ENCODE data around the gene GBA3.

GBA3 gene

DNA sequence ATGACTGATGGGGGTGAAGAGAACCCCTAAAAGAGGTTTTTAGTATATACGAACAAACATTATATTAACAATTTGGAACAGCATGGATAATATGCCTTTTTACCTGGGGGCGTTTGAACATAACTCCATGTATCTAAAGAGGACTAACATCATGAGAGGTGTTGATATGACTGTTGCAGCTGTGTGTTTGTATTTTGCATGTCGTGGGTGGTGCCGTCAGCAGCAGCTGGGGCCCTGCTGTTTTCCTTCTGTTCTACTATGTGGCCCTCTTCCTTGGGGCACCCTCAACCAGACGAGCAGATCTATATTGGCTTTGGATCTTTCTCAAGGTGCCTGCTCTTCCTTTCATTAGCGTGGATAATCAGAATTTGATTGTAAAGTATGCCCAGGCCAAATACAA, 11.2 kb downstream of the GBA3 start:
- DNase-seq, result no peak

DNA sequence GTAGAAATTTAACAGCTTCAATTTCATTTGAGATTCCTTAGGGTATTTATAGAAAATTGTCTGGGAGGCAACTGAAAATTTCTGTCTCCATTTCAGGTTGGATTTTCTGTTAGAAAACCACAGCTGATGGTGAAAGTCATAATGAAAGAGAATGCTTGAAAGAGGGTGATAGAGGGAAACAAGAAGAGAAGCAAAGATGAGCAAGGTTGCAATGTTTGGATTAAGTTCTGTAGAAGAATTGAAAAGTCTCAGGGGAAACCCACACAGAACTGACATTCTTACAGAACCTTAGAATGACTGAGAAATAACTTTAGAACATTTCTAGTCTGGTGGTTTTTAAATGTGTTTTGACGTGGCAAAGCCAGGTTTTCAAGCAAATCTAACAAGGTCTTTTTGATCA, 14.7 kb downstream of the GBA3 start:
- DNase-seq, result no peak

DNA sequence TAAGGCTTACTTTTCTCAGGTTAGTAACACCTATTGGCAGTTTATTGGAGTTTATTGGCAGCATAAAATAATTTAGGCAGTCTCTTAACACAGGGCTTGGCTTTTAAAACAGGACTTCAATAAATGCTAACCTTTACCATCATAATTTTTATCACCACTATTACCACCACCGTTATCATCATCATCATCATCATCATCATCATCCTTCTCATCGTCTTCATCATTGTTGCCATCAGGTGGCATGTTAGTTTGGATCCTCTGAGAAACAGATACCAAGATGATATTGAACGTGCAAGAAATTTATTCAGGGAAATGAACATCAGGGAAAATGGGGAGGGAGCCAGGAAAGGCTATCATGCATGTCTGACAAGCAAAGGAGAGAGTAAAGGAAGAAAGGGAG, 16.2 kb downstream of the GBA3 start:
- DNase-seq, result no peak

DNA sequence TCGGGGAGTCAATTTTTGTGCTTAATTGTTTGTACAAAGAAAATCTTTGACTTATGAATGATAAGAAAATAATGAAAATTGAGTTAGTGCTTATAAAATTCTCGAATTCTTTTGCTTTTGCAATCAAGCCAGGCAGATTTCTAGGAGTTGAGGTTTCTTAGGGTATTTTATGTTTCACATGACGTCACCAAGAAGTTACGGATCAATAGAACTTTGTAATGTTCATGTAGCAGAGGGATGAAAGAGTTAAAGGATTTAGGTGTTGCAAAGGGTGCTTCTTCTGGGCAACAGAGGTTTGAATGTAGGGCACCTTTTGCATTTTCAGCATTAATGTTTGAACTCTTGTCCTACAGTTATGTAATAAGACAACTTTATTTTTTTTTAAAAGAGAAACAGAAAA, 19.4 kb downstream of the GBA3 start:
- no peak for DNase-seq

DNA sequence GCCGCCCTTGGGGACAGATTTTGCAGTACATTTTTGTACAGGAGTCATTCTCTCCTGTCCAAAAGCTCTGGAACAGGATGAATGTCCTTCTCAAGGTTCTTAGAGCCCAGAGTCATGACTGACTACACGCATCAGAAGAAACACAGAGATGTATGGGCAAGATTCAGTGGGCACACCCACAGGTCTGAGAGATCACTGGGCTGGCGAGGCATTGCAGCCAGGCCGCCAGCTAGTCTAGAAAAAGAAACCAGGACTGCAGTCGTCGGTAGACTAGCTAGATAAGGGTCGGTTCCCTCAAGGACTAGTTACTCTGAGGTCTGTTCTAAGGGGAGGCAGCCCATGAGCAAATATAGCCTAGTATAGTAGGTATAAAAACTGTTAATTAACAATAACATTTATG, 19.8 kb downstream of the GBA3 start:
- no peak for DNase-seq

DNA sequence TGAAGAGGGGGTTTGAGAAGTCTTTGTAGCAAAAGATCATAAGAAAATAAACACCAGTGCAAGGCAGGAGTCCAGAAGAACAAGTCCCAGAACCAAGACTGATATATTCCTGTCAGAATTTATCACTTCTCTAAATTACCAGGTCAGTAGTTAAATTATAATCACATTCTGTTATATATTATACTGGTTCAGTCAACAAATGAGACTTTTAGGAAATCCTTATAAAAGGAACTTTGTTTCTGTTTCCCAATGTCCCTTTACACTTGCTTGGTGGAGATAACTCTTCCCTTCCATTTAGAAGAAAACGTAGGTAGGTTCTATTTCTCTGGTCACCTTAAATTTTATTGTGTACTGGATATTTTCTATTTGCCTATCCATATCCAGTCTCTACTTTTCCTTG, 21.1 kb downstream of the GBA3 start:
- no peak for DNase-seq

DNA sequence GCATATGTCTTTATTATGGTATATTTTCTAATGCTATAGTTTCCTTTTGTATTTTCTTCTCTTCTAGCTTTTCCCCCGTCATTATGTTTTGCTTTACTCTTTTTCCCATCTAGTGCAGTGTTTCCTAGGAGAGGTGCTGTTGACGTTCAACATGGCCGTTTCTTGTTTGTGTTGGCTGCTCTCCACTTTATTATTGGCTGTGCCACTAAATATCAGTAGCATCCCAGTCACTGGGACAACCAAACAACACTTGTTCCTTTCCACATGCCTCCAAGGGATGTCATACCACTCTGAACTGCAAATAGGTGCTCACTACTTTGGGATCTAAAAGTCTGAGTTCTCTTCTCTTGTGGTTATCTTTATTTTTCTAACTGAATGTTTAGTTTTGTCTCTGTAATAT, 26.5 kb downstream of the GBA3 start:
- no peak for DNase-seq

DNA sequence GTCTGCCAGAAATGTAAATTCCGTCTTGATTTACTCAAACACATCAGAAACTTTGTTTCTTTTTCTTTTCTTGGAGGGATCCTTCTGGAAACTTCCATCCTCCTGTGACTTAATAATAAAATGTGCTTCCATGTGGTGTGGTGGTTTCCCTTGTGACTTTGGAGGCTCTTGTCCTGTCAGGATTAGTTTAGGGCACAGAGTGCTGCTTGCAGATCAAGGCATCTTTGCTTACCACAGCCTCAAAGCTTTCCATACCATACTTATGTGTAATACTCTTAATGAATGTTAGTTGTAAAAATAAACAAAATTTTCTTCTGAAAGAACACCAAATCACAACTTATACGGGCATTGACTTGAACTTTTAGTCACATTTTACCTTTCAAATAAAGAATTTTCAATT, 27.4 kb downstream of the GBA3 start:
- no peak for DNase-seq

DNA sequence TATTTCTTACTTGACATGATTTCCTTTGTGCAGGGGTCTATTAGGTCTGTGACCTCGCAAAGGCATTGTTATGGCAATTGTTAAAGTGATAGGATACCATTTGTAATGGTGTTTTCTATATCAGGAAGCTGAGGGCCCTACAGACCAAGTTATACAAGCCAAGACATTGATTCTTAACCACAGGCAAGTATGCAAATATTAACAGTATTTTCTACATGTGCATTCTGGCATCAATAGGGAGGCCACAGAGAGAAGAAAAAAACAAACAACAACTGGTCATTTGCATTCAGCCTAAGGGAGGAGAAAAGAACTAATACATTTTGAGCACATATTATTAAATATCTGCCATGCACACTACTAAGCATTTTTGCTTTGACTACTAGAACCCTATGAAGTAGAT, 28.5 kb downstream of the GBA3 start:
- DNase-seq, result no peak

DNA sequence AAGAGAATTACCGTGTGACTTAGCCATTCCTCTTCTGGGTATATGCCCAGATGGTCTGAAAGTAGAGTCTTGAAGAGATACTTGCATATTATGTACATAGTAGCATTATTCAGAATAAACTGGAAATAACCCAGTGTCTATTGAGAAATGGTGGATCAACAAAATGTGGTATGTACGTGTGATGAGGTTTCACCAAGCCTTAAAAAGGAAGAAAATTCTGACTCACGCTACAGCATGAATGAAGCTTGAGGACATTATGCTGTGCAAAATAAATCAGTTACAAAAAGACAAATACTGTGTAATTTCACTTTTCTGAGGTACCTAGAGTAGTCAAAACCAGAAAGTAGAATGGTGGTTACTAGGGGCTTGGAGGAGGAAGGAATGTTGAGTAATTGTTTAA, 37.3 kb downstream of the GBA3 start:
- DNase-seq, result no peak

DNA sequence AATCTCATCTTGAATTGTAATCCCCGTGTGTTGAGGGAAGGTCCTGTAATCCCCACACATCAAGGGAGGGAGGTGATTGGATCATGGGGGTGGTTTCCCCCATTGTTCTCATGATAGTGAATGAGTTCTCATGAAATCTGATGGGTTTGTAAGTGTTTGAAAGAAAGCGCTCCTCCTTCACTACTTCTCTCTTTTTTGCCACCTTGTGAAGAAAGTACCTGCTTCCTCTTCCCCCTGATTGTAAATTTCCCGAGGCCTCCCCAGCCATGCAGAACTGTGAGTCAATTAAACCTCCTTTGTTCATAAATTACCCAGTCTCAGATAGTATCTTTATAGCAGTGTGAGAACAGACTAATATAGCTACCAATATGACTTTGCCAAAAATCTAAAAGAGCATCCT, 41.1 kb downstream of the GBA3 start:
- DNase-seq, result no peak

DNA sequence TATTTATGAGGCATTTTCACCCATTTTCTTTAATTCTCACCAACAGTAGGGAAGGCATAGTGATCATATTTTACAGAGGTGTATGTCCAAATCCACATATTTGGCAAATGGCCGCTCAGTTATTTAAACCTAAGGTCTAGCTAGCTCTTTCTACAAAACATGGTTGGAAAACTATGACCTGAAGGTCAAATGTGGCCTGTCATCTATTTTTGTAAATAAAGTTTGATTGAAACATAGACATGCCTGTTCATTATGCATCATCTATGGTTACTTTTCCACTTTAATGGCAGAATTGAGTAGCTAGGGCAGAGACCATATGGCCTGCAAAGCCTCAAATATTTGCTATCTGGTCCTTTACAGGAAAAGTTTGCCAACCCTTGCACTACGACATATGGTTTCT, 44.2 kb downstream of the GBA3 start:
- DNase-seq, result no peak

DNA sequence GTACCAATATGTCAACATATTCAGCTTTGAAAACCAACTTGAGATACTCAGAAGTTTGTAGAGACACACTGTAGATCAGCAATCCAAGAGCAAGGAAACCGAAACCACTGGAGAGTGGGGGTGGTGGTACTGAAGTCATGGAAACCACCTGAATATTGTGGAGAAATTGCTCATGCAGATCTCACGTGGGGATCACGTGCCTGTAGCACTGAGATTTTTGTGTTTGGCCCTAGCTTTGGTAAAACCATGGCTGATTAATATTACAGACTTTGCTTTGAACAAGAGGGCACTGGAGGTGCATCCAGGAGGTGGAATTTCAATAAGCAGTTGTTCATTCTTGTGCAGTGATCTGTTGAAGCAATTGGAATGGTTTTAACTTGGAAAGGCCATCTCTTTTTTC, 47.2 kb downstream of the GBA3 start:
- no peak for DNase-seq

DNA sequence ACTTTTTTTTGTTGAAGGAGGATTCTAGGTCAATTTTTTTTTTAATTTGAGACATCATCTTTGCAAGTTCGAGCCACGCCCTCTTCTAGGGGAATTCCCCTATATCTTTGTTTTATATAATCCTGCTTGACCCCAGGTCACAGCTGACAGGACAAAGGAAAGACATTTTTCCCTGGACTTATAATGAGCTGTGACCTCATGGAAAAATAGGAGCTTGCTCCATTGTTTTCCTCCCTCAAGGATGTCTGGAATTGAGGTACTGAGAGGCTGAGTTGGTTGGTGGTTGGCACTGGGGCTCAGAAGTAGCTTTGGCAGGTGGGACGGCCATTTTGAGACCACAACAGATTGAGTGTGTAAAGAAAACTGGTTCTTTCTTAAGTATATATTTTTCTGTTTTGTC, 49.0 kb downstream of the GBA3 start:
- no peak for DNase-seq

DNA sequence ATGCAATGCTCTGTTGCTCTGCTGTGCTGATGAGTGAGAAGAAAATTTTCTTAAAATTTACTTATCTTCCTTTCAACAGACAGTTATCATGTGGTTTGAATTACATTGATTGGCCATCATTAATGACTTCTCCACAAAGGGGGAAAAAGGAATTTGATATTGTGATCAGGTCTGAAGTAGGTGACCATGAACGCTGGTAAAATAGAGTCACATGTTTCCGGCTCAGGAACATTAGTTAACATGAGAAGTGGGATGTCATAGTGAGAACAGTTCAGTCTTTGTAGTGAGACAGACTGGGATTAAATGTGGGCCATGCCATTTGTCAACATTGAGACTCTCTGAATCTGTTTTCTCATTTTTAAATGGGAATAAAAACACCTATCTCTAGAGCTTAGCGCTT, 50.6 kb downstream of the GBA3 start:
- no peak for DNase-seq

DNA sequence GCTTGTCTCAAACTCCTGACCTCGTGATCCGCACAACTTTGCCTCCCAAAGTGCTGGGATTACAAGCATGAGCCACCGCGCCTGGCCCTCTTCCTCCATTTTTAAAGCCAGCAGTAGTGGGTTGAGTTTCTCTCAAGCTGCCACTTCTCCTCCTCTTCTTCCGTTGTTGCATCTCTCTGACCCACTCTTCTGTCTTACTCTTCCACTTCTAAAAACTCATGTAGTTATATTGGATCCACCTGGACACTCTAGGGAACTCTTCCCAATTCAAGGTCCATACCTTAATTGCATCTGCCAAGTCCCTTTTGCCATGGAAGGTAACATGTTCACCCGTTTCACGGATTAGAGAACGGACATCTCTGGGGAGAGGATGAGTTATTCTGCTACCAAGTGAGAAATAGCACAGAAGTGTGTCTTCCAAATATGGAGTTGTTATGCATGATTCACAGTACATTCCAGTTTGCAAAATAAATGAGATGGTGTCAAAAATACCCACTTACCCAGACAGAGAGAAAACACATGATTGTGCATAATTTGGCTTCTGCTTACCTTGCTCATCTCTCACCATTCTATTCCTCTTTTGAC, 51.8 kb downstream of the GBA3 start:
- no peak for DNase-seq

DNA sequence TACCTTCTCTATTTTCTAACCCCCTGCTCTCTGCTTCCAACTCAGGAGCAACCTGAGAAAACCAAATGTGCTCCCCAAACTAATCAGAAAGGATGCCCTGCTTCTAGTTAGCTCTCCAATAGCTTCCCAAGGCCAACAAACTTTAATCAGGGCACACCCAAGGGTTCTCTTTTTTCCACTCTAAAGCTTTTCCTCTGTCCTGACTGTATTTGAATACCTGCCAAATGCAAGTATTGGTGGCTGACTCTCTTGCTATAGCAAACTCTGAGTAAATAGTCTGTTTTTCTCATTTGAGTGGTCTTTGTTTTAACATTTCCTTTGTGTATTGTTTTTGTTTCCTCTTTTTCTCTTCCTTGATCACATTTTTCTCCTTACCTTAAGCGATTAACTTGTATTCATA, 52.5 kb downstream of the GBA3 start:
- no peak for DNase-seq

DNA sequence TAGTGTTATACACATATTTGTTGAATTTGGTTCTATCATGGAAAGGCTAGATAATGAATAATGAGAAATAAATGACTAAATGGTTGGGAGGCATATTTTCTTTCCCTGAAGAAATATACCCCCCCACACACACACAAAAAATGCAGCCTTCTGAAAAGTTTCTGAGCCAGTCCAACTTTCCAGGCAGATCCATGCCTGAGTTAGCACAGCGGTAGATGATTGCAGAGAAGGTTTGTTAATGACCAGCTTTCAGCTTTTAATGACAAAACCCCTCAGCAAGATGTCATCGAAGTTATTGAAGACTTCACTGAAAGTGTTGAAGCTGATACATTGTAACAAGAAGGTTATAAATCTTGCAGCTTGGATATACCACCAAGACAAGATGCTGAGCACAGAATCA, 61.4 kb downstream of the GBA3 start:
- no peak for DNase-seq

DNA sequence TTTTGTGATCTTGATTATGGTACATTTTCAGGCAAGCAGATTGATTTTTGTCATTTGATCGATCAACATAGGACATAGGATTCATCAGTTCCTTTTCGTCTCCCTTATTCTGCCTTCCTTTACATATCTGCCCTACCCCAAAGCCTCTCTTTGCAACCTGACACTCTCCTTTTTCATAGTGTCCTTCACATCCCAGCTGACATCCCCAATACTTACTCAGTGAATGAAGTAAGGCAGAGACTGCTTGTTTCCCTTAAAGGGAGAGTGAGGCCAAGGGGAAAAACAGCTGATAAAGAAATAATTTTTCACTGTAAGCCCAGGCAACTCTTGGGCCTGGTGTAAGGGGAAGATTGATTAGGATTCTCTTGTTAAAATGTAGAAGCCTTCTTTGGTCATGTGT, 69.8 kb downstream of the GBA3 start:
- DNase-seq, result no peak

DNA sequence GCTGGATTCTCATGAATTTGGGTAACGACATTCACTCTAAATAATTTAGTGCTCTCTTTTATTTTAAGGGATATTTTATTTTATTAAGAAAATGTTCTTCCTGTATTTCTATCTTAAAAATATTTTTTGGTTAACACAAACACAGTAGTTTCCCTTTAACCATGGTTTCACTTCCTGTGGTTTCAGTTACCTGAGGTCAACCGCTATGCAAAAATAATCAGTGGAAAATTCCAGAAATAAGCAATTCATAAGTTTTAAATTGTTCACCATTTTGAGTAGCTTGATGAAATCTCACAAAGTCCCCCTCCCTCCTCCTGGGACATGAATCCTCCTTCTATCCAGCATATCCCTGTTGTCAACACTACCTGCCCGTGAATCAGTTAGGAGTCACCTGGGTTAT, 71.4 kb downstream of the GBA3 start:
- DNase-seq, result no peak

DNA sequence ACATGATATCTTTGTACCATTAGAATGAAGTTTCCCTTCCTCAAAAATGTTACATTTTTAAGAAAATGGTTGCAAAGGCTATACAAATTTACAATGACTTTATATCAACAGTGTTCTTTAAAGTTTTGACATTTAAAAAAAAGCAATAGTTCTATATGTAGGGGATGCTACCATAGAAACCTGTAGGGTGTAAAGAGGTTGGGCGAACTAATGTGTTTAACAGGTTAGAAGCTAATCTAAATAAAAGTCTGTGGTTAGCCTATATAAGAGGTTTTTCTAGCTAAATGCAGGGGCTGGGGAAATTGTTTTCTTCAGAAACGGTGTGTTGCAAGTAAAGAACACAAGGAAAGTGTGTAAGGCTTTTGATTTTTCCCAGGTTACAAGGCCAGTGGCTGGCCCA, 73.3 kb downstream of the GBA3 start:
- no peak for DNase-seq

DNA sequence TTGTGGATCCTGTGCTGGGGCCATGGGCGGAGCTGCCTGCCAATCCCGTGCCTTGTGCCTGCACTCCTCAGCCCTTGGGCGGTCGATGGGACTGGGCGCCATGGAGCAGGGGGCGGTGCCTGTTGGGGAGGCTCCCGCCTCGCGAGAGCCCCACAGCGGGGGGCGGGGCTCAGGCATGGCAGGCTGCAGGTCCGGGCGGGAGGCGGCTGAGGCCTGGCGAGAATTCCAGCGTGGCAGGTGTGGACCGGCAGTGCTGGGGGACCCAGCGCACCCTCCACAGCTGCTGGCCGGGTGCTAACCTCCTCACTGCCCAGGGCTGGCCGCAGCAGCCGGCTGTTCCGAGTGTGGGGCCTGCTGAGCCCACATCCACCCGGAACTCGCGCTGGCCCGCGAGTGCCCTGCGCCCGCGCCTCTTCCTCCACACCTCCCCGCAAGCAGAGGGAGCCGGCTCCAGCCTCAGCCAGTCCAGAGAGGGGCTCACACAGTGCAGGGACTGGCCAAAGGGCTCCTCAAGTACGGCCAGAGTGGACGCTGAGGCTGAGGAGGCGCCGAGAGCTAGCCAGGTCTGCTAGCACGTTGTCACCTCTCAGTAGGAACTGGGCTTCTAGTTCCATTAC, 85.9 kb downstream of the GBA3 start:
- no peak for DNase-seq

DNA sequence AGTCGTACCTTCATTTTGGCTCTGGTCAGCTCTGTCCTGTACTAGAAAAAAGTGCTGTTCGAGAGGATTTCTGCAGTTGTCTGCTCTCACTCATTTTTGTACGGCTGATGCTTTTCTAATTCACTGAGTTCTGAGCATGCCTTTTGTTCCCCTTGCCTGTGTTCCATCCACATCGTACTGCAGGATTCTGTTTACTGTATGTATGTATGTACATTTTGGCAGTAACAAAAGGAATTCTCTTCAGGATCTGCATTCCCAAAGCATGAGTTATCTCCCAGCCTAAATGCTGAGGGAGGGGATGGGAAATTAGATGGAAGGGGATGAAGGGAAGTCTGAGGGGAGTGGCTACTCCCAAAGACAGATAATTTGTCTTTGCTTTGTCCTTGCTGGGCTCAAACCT, 87.6 kb downstream of the GBA3 start:
- DNase-seq, result no peak

DNA sequence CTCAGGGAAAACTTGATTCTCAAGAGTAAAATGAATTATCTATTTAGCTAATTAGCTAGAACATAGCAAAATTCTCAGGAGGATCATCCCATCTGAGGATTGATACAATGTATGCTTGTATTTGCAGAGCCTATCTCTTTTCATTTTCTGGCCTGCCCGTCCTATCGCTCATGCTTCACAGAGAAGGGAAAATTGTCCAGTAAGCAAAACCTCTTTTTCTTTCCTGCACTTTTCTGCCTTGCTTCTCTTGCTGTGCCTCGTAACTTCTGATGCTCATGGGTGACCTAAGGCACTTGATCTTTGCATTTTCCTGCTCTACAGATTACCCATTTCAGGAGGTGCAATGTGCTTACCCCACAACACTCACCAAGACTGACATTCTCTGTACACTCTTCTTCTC, 88.1 kb downstream of the GBA3 start:
- no peak for DNase-seq

DNA sequence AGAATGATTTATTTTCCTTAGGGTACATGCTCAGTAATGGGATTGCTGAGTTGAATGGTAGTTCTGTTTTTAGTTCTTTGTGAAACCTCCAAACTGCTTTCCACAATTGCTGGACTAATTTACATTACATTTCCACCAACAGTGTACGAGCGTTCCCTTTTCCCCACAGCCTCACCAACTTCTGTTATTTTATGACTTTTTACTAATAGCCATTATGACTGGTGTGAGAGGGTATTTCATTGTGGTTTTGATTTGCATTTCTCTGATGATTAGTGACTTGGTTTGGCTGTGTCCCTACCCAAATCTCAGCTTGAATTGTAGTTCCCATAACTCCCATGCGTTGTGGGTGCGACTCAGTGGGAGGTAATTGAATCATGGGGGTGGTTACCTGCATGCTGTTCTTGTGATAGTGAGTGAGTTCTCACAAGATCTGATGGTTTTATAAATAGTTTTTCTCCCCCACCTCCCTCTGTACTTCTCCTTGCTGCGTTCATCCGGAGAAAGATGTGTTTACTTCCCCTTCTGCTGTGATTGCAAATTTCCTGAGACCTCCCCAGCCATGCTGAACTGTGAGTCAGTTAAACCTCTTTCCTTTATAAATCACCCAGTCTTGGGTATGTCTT, 95.1 kb downstream of the GBA3 start:
- no peak for DNase-seq

Measured in amniotic stem cell (primary cell).